Activated CD8-positive, alpha-beta memory T cell treated with anti-CD3 and anti-CD28 coated beads, Interleukin-2, amount 50 U/mL, for 1 hour (primary cell): ENCODE data around the gene RBMS1.
"Not testable (repeated sequence)": the region's sequence is repeated elsewhere in the genome, so short reads cannot be mapped to it uniquely, and the experiment has no call there.

Source experiments
- DNase-seq: peaks from one replicate; pipeline ENCODE4 v3.0.0-alpha.2; 2020; ENCODE audit errors: extremely low read depth

Gene RBMS1

DNA sequence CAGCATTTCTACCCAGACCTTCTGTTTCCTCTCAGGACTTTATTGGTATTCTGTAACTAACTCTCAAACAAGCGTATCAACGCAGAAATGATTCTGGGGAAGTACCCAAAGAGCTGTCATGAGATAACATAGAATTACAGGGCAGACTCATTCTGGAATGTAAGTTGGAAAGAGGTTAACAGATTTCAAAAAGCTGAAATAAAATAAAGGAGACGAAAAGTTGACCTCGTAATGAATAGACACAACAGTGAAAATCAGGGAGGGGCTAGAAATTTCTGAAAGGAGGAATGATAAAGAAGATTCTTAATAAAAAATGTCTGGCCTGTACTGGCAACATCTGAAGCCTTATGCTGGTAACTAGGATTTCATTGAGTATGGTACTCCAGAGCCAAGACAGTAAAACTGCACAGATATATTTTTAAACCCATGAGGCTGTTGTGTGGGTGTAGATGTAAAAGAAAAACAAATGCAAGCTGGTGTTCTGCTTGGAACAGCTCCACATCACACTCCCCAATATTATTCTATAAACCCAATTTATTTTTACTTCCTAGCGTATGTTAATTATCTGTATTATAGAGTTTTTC, 23.9 kb downstream of the RBMS1 start:
- no peak for DNase-seq

DNA sequence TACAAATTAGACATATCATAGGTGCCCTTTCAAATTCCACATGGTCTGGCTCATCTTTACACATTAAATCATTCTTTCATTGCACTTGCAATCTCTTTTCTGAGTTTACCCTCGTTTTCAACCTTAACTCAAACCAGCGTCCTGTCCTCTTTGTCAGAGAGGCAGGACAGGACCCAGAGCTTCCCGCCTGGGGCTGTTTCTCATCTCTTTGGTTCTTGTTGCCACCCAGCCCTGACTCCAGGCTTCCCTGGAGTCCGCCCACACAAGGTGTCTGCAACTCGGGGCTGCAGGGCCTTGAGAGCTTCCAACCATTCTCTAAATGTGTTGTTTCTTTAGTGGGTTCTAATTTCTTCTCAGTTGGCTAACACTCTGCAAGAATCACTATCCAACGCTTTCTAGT, 24.4 kb downstream of the RBMS1 start:
- DNase-seq = no peak

DNA sequence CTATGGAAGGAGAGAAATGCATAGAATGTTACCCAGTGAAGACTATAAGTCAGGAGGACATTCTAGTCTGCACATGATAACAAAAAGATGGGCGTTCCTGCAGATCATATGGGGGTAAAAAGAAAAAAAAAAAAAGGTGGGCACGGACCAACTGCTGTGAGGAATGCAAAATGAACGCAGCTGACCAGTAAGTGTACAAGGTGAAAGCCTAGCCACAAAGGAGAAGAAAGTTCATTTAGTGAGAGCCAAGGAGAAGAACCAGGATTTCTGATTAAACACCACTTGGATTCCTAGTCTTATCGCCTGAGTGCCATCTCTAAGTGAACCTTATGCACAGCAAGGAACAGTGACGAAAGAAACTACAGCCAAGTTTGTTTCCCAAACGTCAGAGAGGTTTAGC, 26.5 kb downstream of the RBMS1 start:
- DNase-seq = no peak

DNA sequence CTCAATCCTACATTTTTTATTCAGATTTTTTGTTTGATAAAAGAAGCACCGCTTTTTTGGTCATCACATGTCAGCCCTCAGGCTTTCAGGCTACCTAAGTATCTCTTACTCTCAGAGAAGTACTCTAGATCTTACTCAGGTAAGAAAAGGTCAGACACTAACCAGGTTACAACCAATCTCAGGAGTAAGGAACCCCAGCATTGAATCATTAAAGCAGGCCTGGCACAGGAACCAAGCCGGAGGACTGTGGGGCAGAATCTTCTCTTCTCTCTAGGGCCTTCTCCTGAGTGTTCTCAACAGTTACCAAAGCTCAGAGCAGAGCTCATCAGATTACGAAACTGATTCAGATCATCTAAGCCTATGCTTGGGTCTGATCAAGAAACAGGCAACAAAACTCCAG, 28.2 kb downstream of the RBMS1 start:
- DNase-seq = no peak

DNA sequence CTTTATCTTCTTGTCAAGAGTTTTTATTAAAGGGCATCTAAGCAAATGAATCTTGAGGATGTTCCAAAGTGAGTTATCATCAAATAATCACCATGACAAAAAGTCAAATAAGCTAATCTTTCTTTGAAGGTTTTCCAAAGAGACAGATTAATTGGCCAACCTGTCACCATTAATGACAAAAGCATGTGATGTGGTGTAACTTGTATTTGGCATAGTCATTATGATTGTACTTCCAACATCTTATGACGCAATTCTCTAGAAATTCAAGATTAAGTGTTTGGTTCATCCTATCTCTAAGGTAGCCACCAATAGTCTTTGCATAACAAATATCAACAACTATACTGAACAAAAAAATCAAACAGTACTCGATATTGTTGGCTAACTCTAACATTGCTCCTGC, 28.6 kb downstream of the RBMS1 start:
- no peak for DNase-seq

DNA sequence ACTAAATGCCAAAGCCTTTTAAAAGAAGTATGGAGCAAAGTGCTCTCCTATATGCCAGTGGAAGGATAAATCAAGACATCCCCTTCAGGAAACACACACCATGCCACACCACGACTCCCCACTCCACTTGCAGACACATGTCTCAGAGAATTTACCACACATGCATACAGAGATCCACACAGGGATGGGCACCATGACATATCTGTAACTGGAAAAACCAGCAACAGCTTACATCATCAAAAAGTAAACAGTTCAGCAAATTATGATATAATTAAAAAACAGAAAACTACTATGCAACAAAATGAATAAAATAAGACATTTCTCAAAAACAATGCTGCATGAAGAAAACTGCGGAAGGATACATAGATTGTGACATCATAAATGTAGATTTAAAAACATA, 29.6 kb downstream of the RBMS1 start:
- no peak for DNase-seq

DNA sequence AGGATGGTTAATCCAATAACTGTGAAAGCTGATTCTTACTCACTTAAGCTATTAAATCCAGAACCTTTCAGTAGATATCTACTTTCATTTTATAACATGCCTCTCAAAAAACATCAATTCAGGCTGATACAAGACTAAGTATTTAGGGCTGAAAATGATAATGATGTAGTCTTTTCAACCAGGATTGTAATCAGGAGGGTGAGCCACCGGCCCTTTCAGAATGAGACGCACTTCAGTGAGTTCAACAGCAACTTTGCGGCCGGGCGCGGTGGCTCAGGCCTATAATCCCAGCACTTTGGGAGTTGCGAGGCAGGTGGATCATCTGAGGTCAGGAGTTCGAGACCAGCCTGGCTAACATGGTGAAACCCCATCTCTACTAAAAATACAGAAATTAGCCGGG, 30.4 kb downstream of the RBMS1 start:
- no peak for DNase-seq

DNA sequence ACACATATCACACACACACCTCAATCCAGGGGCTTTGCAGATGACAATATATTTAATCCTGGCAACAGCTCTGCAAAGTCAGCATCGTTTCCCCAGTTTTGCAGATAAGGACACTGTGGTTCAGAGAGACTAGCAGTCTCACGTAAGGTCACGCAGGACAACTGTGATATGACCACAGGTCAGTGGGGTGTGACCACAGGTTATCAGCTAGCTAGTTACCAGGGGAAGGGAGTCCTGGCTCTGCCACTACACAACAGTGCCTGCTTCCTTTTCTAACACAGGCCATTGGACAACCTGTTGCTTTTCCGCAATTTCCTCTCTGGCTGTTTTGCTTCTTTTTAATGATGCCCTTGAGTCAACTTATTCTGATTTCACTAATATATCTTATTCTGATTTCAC, 33.3 kb downstream of the RBMS1 start:
- DNase-seq = no peak

DNA sequence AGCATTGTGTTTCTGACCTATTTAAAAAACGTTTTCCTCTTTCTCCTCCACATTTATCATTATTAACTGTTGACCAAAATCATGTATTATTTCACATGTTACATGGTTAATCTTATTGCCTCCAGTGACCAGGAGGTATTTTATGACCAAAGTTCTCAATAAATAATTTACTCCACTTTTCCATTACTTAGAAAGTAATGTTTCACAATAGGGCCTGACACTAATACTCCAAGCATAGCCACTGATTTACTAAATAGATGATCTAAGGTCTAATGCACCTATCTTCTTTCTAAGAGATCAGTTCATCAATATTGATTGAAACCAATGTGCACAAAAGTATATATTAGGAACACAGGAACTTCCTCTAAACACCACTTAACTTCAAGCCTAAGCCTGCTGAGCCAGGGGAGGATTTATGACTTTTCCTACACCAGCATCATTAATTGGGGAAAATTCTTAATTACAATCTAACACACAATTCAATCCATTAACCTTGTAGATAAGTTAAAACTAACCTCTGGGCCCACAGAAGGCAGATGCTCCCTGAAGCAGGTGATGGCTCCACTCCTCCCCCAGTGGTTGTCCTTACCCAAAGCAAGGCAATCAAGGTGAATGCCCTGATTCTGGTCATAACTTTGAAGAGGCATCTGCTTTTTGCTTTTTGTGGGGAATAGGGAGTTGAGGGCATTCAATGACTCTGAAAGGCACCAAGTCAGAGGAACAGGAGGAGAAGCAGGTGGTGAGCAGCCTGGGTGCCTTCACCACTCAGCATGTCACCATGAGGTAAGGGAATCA, 33.9 kb downstream of the RBMS1 start:
- no peak for DNase-seq

DNA sequence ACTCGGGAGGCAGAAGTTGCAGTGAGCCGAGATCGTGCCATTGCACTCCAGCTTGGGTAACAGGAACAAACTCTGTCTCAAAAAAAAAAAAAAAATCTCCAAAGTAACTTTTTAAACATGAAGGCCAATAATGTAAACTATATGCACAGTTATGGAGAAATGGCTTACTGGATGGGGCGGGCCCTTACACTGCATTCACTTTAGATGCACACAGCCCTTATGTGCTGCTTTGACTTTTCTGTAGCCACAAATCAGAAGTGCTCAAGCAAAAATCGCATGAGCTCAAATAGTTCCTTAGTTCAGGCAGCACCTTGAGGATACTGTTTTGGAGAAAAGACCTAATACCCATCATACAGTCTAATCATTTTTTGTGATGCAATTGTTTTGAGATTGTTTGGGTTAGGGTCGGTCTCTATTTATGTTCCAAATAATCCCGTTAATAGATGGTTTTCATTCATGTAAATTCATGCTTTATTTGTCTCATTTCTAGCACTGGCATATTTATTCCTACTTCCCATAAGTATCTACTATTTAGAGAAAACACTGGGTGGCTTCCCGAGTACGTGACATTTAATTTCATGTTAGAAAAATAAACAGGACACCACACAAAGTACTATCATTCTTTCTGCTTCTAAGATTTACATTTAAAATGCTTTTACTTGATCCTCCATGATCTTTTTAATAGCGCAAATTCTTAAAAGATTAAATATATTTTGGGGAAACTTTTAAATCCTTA, 34.7 kb downstream of the RBMS1 start:
- no peak for DNase-seq

DNA sequence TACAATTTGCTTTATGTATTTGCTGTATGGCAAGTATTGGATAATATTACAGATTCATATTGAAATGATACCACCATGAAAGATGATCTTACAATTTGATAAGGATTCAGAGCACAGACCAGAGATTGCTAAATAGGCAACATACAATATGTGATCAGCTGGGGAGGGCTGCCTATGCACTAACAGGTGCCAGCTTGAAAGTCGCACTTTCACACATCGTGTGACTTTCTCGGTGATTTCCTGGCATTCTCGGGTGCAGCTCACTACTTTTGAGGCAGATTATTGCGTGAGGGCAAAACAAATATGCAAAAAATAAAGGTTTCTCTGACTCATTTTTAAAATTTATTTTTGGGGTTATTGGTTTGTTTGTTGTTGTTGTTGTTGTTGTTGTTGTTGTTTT, 36.0 kb downstream of the RBMS1 start:
- no peak for DNase-seq

DNA sequence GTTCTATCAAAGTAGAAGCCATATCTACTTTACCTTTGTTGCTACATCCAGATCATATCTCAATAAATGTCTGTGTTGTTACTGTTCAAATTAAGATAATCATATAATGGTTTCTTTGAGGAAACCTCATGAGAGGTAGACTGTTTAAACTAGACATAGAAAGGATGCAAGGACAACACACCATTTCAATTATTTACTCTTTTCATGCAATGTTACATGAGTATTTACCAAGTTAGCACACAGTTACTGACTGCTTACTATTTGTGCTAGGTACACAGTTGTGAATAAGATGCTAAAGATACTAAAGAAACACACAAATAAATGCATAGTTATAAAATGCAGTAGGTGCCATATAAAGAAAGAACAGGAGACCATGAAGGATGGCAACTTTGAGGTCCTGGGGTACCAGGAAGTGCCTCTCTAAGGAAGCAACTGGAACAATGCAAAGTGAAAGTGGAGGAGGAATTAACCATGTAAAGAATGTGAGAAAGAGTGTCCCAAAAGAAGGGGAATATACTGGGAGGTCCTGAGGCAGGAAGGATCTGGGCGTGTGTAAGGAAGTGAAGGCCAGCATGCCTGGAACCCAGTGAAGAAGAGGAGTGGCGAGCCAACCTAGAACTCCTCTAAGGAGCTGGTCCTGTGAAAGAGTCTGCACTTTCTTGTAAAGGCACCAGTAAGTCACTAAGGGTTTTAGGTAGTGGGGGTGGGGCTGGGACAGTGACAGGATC, 39.4 kb downstream of the RBMS1 start:
- no peak for DNase-seq

DNA sequence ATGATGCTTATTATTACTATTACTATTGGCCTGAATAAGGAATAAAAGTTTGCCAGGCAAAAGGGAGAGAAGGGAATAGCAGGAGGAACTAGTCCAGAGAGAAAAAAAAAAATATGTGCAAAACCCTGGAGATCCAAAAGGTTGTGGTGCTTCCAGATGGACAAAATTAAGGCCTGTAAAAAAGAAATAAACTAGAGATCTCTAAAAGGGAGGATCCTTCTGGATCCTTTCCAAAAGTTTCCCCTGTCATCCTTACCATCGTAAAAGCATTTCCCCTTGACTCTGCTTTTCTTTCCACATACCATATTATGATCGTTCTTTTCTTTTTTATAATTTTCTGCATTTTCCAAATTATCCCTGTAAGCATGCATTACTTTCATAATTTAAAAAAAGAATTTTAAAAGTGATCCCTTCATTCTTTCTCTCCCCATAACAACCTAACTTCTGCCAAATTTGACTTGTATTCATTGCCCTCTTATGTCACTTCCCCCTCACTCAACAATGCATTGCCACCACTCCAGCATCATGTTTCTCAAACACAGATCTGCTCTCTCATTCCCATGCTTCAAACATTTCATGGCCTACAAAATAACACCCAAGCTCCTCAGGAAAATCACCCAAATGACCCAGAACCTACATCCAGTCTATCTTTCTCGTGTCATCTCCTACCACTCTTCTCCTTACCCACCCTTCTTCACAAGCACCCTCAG, 40.3 kb downstream of the RBMS1 start:
- no peak for DNase-seq

DNA sequence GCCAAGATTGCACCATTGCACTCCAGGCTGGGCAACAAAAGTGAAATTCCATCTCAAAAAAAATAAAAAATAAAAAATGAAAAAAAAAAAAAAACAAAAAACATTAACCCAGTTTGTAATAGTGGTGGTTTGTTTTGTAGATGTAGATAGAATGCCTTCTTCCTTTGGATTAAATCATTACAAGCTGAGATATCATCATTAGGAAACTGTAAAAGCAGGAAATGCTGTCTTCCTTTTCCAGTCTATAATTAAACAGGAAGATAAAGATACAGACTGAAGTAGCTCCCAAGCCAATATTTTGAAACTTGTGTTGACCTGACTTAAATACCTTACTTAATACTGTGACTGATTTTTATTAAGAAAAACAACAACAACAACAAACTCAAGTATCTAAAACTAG, 43.1 kb downstream of the RBMS1 start:
- DNase-seq = no peak

DNA sequence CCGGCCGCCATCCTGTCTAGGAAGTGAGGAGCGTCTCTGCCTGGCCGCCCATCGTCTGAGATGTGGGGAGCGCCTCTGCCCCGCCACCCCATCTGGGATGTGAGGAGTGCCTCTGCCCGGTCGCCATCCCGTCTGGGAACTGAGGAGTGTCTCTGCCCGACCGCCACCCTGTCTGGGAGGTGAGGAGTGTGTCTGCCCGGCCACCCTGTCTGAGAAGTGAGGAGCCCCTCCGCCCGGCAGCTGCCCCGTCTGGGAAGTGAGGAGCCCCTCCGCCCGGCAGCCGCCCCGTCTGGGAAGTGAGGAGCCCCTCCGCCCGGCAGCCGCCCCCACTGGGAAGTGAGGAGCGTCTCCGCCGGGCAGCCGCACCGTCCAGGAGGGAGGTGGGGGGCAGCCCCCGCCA, 44.8 kb downstream of the RBMS1 start:
- DNase-seq = not testable (repeated sequence)

DNA sequence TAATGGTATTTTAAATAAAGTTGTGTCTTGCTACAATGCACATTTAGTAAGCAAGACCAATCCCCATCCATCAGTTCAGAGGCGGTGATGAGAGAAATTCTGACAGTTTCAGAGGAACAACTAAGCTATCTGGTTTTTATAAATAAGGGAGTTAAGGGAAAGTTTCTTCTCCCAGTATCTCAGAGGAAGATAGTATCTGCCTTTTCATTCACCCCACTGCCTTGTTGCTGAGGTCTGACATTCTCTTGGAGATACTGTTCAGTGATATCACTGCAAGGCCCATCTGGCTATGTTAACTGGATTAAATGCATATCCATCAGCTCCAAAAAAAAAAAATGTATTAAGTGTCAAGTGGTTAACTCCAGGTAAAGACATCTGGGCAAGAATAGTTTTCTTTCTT, 47.9 kb downstream of the RBMS1 start:
- DNase-seq = no peak

DNA sequence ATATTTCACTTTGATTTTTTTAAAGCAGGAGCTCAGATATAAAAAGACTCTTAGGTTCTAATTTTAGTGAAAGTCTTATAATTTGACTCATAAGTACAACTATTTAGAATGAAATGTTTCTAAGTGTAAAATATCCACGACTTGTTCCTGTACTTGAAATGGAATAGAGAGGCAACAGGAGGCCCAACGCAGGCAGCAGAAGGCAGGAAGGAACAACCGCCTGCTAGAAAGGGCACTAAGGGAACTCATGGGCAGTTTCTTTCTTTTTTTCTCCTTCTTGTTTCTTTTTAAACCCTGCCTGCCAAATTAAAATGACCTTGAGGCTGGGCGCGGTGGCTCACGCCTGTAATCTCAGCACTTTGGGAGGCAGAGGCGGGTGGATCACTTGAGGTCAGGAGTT, 51.0 kb downstream of the RBMS1 start:
- DNase-seq = no peak

DNA sequence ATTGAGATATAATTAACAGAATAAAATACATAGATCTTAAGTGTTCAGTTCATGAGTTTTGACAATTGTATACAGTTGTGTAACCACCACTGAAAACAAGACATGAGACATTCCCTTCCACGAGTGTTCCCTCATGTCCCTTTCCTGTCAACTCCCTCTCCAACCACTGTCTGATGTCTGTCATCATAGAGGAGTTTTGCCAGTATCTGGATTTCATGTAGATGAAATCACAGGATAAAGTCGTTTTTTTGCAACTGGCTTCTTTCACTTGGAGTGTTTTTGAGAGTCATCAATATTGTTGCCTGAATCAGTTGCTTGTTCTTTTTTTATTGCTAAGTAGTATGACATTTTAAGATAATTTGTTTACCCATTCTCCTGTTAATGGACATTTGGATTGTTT, 52.7 kb downstream of the RBMS1 start:
- DNase-seq = no peak

DNA sequence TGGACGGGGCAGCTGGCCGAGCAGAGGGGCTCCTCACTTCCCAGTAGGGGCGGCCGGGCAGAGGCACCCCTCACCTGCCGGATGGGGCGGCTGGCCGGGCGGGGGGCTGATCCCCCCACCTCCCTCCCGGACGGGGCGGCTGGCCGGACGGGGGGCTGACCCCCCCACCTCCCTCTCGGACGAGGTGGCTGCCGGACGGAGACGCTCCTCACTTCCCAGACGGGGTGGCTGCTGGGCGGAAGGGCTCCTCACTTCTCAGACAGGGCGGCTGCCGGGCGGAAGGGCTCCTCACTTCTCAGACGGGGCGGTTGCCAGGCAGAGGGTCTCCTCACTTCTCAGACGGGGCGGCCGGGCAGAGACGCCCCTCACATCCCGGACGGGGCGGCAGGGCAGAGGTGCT, 54.6 kb downstream of the RBMS1 start:
- DNase-seq = not testable (repeated sequence)

DNA sequence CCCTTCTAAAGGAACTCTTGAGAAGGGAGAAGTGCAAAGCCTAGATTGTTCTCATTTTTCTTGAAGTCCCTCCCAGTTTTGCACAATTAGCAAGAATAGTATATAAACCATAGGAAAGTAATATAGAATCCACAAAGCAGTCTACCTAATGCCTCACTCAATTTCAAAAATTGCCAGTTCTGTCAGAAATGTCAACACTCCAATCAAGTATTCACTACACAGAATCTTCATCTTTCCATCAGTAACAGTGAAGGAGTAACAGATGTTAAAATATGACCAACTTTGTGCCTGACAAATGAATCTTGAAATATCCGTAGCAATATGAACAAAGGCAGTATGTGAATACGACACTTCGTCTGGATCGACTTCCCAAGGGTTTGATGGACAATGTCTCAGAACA, 56.3 kb downstream of the RBMS1 start:
- DNase-seq = no peak

DNA sequence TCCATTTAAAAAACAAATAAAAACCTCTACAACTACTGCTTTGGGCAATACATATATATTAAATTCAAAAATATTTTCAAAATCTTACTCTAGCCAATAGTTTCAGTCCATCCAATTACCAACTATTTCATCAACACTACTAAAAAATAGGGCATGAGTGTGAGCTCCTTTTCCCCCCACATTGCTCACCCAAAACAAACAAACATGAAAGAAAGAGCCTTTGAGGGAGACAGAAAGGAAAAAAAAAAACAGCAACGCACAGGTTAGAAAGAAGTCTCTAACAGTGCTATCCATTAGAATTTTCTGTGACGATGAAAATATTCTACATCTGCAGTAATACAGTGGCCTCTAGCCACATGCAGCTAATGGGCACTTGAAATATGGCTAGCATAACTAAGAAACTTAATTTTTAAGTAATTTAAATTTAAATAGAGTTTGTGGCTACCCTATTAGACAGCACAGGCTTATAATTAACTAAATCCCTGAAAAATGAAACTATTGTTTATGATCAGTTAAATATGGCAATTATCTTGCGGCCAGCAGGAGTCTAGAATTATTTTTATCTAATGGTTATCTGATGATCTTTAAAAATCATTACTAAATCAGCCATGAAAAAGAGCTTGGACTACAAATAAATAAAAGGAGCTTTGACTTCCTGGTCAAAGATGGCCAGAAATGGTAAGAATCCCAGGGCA, 59.2 kb downstream of the RBMS1 start:
- DNase-seq = no peak
